NCI-H1092 (cell line): ENCODE measurements around the gene SOX30.

Source experiments
- DNase-seq: peaks from one replicate; lab custom pipeline; 2025; lab: John Stamatoyannopoulos, UW

Gene SOX30

DNA sequence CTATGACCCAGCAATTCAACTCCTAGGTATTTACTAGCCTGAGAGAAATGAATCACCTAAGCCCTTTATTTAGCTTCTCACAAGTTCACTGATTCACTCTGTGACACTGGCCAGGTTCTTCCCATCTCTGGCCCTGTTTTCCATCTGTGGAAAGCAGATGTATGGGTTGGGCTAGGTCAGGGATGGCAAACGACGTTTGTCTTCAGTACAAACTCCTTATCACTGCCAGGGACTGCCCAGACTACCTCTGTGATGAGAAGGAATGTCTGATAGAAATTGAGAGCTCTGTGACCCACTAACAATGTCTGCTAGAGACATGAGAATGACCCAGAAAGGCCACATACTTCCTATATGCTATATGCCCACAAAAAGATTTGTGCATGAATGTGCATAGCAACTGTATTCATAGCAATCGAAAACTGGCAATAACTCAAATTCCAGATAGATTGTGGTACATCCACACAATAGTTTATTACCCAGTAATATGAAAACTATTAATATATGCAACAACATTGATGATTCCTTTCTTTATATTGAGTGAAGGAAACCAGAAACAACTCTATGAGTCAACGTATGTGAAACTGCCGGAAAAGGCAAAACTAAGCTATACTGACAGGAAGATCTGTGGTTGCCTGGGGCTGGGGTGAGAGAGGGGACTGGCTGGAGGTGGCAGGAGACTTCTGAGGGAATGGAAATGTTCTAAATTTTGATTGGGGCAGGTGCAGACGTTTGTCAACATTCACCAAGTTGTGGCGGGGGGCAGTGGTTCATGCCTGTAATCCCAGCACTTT lies 44.7 kb downstream of the SOX30 start:
- no peak for DNase-seq

DNA sequence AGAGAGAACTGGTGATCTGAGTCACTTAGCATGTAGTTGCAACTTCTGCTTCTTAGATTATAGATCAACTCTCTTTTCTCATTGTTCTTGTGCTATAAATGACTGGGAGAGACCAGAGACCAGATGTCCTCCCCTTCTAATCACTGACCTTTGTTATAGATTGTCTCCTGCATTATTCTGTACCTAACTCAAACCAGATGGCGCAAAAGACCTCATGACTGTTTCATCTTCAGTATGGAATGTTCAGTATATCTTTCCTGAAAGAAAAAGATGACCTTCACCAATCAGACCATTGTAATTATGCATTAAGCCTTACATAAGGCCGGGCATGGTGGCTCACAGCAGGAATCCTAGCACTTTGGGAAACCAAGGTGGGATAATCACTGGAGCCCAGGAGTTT lies 46.2 kb downstream of the SOX30 start:
- no peak for DNase-seq

DNA sequence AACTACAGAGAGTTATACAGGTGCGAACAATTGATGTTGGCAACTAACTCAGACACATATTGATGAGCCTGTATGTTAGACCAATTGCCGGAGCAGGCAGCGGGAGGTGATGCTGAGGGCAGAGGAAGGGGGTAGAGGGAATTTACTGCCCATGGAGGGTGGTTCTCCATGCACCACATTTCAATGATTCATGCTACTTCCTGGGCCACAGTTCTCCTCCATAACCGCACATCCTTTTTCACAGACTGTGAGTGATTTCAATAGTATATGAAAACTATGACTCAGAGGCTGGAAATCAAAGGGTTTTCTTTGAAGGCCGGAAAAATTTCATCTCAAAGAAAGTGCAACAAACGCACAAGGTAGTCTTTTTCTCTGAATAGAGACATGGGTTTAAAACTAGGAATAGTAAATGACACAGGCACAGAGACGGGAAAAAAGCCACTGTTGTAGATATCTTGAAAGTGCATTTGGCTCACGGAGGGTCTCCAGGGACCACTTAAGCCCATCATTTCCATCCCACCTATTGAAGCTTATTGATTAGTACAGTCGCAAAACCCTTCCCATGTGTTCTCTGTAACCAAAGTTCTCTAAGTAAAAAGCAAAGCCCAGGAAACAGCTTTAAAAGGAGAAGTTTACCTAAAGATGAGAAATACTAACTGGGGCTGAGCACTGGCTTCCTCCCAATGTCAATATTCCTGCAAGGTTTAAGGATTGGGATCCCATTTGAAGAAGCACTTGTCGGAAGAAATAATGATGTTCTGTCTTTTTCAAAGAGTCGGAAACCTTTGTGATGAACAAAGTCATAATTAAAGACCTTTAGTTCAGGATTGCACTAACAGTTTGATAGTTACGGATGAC lies 48.7 kb downstream of the SOX30 start:
- DNase-seq: no peak

DNA sequence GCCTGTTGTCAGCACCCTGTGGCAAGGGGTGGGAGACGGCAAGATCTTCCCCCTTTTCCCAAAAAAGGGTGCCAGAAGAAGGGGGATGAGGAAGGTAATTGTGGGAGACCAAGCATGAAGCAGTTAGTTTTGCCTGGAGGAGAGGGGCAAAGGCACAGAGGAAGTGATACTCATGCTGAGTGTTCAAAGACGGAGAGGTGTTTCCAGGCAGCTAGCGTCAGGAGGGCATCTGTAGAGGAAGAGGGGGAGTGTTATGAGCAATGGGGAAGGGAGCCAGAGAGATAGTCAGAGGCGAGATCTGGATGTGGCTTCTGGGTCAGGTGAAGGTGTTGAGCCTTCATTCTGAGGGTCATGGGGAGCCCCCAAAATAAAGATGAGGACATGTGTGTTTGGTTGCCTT lies 49.7 kb downstream of the SOX30 start:
- DNase-seq: no peak

DNA sequence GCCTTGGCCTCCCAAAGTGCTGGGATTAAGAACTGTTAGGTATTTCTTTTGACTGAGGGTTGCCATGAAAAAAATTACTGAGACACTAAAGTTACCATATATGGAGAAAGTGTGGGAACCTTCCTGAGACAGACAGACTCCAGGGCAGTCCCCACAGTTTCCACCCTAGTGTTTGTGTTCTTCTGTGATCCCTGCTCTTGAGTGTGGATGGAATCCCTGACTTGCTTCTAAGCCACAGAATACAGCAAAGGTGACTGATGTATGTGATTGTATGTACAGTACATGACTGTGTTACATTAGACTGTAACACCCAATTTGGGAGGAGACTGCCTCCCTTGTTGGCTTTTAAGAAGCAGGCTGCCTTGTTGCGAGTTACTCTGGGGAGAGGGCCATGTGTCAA lies 52.0 kb downstream of the SOX30 start:
- DNase-seq: no peak

DNA sequence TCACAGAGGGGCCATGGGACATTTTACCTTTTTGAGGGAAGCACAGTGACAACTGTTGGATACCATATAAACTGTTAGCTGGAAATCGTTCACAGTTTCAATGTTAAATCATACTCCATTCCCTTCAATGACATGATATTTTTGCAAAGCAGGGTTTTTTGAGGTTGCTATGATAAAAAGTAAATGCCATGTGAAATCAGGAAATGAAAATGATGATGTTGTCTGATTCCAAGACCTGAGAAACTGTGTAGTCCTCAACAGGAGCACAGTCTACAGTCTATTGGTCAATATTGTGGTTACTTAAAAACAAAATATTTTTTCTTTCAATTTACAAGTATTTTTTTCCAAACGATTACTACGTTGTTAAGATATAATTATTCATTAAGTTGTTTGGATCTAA lies 52.7 kb downstream of the SOX30 start:
- DNase-seq: no peak

DNA sequence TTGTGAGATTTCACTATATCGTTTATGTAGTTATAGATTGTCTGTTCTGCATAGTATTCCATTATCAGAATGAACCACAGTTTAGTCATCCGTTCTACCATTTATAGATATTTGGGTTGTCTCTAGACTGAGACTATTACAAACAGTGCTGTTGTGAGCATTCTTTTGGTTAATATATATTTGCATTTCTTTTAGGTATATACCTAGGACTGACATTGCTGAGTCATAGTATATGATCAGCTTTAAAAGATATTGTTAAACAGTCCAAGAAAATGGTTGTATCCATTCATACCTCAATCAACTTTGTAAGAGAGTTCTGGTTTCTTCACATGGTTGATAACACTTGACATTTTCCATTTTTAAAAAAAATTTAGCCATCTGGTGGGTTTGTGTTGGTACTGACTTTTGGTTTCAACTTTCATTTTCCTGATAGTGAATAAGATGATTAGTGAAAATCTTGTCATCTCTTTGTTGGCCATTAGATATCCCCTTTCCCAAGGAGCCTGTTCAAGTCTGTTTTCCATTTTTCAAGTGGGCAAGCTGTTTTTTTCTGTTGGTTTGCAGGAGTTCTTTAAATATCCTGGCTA lies 53.8 kb downstream of the SOX30 start:
- DNase-seq: no peak

DNA sequence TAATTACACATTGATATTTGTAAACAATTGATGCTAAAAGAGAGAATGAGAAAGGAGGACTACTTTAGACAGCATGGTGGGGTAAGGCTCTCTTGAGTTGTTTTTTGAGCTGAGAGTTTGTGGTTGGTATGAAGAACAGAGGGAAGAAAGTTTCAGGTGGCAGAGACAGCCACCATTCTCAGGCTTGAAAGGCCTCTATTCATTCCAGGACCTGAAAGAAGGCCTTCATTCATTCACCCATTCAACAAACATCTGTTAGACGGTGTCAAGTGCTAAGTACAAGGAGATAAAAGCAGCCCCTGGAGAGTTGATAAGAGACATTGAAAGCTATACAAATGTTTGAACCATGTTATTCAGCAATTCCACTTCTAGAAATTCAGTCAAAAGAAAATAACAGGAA lies 55.0 kb downstream of the SOX30 start:
- DNase-seq: no peak

DNA sequence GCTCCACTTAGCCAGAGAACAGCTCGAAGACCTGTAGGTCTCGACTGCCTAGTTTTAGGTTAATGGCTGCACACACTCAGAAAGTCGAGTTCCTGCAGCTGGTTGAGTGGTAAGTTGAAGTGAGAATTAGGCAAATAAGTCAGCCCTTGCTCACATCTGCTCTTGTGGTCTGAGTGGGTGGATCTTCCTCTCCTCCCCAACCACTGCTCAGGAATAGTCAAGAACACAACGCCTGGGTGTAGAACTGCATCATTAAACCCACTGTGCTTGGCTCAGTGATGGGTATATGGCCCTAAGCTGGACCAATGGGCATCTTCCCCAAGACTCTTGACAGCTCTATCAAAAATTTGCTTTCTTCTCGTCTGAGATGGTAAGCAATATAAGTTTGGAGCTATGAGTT lies 55.8 kb downstream of the SOX30 start:
- no peak for DNase-seq

DNA sequence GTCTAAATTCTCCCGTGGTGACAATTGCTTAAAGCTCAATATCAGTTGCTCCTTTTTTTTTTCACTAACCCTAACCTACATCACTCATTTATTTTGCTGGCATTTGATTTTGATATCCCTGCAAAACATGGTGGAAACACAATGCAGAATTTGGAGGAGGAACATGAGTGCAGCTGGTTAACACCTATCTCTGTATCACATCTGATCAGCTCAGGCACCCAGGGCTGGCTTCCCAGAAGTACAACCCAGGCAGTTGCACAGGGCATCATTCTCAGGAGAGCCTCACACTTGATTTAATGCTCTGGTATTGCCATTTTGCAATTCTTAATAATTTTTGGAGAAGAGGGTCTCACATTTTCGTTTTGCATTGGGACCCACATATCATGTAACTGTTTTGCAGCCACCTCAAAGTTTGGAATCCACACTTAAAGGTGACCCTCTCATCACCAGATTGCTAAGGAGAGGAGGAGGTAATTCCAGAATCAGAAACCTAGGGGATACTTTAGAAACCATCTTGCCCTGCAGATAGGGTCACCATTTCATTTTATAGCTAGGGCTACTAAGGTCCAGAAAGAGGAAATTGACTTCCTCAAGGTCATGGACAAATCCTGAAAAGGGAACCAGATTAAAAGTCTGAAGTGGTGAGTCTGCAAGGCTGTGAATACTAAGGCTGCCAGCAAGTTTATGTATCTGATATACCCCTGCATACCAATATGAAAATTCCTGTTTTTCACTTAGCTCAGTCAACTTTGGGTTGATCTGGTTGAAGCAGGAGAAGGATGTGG lies 57.4 kb downstream of the SOX30 start:
- DNase-seq: no peak

DNA sequence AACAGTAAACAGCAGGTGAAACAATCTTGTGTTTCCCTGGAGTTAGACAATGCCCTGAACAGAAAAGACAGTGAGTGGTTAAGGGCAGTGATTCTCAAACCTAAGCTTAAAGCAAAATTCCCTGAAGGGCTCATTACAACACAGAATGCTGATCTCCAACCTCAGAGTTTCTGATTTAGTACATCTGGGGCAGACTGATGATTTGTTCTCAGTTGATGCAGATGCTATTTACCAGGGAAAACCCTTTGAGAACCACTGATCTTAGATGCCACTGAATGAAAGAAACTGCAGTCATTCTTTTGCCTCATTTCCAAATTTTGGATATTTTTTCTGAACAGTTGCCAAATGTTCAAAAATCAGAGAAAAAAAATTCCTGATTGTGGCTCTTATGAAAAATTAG lies 58.0 kb downstream of the SOX30 start:
- no peak for DNase-seq

DNA sequence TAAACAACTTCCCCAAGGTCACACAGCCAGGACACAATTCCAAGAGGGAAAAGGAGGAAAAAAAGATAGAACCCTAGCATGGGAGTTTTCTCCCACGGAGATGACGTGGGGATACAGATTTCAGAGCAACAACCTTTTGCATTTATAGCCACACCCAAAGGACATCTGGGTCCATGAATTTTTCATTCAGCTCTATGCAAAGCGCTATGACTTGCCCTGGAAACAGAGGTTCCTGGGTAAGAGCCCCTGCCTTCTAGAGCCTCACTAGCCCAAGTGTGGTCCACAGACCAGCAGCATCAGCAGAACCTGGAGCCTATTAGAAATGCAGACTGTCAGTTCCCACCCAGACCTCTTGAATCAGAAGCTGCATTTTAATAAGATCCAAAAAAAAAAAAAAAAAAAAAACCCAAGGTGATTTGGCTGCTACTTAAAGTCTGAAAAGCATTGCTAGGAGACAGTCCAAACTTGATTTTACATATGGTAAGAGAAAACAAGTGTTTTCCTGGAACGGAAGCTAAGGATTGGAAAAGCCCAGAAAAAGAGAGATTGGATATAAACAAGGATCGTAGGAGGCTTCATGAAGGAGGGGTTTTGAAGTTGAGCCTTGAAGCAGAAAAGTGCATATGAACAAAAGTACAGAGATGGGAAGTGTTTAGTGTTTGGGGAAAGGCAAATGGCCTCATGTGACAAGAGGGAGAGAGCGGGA lies 59.0 kb downstream of the SOX30 start:
- DNase-seq: no peak

DNA sequence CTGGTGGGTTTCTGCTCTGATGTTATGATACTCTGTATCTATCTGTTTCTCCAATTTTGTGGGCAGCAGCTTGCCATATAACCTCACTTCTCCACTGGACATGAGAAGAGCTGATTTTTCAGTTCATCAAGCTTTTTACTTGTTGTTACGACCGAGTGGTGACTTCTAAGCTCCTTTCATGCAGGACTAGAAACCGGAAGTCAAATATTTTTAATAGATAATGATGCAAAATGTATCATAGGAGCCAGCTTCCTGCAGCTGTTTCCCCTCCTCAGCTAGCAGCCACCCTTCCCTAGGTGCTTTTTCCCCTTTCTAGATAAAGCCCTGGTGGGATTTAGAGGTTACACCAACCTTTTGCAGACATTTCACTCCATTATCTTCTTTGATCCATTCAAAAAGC lies 59.6 kb downstream of the SOX30 start:
- DNase-seq: no peak

DNA sequence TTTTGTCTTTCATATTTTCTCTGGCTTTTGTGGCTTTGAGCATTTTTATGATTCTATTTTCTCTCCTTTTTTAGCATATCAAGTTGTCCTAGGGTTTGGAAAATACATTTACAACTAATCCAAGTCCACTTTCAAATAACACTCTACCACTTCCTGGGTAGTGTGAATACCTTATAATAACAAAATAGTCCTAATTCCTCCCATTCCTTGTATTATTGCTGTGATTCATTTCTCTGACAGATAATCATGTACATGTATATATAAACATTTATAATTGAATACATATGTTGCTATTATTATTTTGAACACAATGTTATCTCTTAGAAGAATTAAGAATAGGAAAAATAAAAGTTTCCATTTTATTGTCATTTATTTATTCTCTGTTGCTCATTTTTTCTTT lies 61.8 kb downstream of the SOX30 start:
- no peak for DNase-seq

DNA sequence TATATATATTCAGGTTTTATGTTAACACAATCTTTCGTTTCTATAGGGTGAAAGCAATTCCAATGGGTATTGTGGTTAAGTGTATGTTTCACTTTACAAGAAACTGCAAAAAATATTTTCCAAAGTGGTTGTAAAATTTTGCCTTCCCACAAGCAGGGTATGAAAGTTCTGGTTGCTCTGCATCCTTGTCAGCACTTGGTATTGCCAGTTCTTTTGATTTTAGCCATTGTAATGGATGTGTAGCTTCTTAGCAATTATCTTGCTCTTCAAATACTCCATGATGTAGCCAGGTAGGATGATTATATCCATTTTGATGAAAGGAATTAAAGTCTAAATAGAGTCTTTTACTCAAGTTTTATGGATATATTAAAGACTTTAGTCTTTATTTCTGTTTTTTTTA lies 67.6 kb downstream of the SOX30 start:
- DNase-seq: no peak

DNA sequence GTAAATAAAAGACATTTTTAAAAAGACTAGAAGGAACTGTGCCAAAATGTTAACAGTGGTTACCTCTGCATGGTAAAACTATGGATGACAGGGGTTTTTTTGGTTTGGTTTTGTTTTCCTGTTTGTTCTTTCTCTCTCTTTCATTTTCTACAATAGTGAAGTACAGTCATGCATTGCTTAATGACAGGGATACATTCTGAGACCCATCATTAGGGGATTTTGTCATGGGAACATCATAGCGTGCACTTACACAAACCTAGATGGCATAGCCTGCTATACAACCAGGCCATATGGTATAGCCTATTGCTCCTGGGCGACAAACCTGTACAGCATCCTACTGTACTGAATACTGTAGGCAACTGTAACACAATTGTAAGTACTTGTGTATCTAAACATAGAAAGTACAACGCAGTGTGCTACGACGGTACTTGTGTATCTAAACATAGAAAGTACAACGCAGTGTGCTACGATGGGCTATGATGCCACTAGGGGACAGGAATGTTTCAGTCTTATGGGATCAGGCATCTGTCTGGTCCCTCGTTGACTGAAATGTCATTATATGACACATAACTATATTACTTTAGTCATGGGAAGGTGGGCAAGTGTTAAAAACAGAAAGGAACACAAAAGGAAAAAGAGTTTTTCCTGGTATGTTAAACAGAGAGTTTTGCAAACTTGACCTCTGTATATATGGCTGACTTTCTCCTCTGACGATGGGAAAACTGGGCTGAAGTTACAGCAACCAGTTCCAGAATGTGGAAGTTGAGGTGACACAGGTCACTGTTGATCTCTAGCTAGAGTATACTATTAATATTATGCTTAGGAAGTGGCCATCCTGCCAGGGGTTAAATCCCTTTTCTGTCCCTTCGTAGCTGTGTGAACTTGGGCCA lies 69.3 kb downstream of the SOX30 start:
- DNase-seq: no peak

DNA sequence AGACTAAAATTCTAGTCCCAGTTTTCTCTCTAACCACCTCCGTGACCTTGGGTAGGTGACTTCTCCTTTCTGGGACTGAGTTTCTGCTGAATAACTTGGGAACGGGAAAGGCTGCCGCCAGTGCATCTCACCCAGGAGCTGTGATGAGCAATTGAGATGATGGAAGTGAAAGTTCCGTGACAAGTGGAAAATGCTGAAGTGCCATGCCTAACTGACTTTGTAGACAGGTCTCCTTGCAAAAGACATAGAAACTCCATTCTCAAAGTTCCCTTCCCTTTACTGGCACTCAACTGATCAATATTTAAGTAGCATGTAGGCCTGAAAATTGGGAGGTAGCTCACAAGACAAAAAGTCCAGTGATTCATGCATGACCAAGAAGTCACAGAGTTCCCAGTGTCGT lies 70.3 kb downstream of the SOX30 start:
- no peak for DNase-seq

DNA sequence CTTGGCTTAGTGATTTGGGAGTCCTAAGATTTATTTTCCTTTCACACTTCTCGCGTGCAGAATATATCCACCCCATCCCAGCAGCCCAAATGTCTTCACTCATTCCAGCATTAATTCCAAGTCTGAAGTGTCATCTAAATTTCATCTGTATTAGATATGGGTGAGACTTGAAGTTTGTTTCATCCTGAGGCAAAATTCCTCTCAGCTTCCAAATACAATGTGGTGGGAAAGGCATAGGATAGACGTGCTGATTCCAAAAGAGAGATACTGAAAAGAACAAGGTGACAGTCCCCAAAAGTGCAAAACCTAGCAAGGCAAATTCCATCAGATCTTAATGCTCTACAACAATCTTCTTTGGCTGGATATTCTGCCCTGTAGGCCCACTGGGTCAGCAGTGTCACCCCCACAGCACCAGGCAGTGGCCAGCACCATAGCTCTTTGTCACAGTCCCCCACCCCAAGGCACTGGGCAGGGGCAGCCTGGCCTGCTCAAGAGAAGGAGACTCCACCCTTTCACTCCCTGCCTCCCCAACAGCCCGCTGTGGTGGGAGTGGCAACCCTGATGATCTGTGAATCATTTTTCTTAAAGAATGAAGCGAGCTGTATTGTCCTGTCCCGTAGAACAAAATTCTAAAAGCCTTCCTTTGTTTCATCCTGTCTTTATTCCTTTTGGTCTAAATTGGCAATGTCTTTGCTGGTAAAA lies 74.0 kb downstream of the SOX30 start:
- no peak for DNase-seq

DNA sequence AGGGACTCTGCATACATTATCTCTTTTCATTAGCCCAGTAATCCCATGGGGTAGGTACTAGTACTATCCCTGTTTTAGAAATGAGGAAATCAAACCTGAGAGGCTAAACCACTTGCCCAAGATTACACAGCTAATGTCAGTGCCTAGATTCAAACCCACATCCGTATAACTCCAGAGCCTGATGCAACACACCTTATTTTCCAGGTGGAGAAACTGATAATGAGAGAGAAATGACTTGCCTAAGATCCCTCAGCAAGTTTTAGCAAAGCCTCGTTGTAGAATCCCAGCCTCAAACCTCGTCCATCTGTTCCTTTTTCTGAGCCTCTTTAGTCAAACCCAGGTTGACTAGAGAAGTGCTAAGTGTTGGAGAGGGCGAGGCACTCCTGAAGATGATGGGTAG lies 75.6 kb downstream of the SOX30 start:
- DNase-seq: no peak
